Right hindlimb (tissue), 1 donor: Measurements from ENCODE around the gene FRG2B.
"Not testable (repeated sequence)": the region's sequence is repeated elsewhere in the genome, so short reads cannot be mapped to it uniquely, and the experiment has no call there.

Source experiments
- DNase-seq: peaks from one replicate; pipeline ENCODE4 v3.0.0-alpha.2; 2018

The FRG2B gene

DNA sequence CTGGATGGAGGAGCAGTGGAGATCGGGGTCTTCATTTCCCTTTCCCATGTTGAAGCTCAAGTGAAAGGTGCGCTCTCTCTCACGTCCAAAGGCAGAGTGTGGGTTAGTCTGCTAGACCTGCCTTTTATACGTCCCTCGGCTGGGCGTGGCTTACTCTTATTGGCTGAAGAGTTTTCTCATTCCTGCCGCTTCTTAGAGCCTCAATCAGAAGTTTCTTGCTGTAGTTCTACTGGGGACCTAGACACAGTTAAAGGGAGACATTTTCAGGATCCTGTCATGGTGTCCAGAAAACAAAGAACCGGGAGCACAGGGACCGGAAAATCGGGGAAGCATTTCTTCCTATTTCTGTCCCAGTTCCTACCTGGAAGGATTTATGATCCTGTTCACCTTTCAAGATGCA is at the start of gene FRG2B:
Gene FRG2B (minus strand): TSS at position 101 of the 400 bp plus-strand sequence. CDS start 53 bp downstream, at position 48.
- DNase-seq = not testable (repeated sequence)

DNA sequence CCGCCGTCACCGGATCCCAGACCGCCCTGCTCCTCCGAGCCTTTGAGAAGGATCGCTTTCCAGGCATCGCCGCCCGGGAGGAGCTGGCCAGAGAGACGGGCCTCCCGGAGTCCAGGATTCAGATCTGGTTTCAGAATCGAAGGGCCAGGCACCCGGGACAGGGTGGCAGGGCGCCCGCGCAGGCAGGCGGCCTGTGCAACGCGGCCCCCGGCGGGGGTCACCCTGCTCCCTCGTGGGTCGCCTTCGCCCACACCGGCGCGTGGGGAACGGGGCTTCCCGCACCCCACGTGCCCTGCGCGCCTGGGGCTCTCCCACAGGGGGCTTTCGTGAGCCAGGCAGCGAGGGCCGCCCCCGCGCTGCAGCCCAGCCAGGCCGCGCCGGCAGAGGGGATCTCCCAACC is 40.9 kb upstream of the FRG2B start:
- DNase-seq = not testable (repeated sequence)

DNA sequence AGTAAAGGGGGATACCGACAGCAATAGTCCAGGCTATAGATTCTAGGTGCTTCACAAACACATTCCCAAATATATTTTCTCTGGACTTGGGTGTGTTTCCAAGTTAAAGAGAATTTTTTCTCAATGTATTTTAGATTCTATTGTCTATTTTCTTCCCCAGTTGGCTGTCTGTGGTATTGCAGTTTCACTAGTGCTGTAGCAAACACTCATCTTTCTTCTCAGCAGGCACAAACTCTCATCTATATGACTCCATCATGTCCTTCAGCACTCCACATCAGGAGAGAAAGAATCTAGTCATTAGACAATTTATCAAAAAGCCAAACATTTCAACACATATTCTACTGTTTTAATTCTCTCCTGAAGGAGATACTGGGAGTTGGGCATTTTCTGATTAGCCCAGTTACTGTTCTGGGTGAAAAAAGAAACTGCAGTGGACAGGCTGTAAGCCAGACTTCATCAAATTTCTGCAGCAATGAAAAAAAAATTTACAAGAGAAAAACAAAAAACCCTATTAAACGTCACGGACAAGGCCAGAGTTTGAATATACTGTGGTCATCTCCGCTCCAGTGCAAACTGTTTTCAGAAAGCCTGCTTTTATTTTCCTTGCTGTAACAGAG is 37.1 kb upstream of the FRG2B start:
- not testable (repeated sequence) for DNase-seq

DNA sequence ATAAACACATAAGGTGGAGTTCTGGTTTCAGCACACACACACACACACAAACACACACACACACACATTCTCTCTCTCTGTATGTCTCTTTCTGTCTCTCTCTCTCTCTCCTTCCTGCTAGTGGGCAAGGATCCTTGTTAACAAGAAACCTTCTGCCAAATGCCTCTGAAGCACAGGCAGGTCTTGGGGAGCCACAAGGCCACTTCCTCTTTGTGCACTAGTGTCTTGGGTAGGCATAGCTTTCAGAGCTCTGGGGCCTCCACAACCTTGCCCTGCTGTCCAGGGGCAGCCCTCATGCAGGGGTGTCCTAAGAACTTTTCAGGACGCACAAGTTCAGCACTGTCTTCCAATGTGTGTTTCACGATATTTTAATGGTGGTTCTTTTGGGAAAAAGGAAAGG is 34.5 kb upstream of the FRG2B start:
- DNase-seq = not testable (repeated sequence)

DNA sequence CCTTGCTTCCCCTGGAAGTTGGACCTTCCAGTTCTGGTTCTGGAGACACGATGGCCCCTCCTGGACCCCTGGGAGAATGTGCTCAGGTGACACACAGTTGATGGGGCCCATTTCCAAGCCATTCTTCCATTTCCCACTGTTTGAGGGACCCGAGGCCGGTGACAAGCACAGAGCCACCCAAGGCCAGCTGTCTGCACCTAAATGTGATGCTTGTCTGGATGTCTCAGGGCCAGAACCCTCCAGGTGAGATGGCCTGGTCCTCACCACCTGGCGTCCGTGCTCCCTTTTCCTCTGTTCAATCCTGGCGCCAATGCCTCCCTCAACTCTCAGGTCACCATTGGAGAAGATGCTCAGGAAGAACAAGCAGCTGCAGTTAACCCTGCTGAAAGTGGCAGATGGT is 33.9 kb upstream of the FRG2B start:
- DNase-seq = not testable (repeated sequence)

DNA sequence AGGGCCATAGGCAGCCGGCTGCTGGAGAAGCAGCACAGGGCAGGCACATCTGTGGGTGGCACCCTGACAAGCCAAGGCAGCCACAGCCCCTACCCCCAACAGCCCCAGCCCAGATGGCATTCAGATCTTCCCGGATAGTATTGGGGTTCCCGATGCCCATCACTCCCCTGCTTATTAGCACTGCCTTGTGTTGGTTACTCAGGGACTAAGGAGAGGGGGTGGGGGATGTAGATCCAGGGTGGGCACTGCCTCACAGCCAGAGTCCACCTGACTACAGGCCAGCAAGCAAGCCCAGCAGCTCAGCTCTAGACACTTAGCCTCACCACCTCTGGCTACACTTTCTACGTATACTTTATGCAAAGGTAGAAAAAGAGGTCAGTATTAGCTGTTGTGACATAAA is 30.7 kb upstream of the FRG2B start:
- DNase-seq = not testable (repeated sequence)

DNA sequence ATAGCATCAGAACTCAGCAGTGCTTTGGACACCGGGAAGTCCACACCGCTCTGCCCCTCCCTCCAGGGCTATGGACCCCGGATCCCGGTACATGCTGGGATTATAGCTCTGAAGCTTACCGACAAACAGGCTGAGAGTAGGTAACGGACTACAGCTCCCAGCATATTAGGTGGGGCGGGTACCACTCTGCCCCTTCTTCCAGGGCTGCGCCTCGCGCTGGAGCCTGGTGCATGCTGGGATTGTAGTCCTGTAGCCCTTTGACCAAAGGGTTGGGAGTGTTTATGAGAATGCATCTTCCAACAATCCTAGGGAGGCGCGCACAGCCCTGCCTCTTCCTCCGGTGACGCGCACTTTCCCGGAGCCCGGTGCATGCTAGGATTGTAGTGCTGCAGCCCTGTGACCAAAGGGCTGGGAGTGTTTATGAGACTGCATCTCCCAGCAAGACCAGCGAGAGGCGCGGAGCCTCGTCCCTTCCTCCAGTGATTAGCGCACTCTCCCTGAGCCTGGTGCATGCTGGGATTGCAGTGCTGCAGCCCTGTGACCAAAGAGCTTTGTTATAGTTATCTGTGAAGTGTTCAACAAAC is 22.4 kb upstream of the FRG2B start:
- DNase-seq = not testable (repeated sequence)

DNA sequence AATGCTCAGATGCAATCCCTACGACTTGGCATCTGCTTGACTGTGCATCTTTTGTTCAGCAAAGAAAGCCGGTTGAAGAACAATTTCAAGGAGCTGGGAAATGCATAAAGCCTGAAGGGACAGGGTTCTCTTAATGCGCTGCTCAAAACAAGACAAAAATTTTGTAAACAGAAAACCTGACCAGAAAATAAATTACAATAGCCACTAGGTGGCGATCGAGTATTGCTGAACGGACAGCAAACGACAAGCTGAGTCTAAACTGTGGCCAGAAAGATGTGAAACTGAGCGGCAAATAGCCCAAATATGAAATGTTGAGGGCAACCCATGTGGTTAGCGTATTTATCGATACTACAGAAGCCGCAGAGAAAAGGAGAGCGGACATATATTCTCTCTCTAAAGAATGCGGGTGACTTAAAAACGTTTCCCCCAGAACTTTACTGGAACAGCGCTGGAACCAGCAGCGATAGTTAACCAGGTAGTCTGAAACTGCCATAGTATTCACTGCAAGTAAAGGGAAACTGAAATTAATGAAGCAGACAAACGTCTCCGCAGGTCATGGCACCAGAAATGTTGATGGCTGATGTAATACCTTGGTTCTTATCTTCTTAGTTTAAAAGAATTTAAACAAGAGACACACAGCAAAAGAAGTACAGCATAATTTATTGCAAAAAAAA is 20.6 kb upstream of the FRG2B start:
- not testable (repeated sequence) for DNase-seq

DNA sequence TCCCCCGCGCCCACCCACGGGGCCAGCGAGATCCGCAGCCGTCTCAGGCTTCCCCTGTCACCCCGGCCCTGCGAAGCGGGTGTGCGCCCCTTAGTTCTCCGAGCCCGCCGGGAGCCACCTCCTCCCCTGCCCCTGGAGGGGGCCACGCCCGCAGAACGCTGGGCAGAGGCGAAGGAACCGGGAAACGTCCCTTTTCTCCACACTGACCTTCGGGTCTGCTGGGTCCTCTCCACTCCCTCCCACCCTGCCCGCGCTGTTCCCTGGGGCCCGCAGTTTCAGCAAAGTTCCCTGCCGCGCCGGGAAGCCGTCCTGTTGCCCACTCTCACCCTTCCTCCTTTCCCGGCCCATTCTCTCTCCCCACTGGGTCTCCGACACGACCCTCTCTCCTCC is 11.2 kb upstream of the FRG2B start:
- DNase-seq = not testable (repeated sequence)

DNA sequence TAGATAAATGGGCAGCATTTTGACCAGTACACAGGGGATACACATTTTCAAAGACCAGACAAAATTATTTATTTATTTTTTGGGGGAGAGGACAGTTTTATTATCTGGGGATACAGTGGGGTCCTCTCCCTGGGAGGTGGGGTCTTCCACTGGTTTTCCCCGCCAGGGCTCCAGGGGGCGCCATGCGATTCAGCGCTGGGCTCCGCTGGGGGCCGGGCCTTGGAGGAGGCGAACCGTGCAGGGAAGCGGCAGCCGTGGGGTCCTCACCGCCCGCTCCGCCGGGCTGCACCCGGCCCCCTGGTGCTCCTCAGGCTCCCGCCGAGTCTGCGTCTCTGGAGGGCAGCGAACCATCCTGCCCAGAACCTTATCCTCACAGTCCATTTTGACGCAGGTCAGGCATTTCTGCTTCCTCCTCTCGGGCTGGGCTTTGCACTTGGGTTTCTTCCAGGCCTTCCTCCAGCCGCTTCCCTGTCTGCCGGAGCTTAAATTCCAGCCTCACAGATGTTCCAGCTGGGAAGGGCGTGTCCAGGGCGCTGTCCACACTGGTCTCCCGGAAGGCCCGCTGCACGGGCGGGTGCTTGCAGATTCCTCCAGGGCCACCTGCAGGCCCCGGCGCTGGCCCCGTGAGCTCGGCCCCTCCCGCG is 10.7 kb upstream of the FRG2B start:
- DNase-seq = not testable (repeated sequence)

DNA sequence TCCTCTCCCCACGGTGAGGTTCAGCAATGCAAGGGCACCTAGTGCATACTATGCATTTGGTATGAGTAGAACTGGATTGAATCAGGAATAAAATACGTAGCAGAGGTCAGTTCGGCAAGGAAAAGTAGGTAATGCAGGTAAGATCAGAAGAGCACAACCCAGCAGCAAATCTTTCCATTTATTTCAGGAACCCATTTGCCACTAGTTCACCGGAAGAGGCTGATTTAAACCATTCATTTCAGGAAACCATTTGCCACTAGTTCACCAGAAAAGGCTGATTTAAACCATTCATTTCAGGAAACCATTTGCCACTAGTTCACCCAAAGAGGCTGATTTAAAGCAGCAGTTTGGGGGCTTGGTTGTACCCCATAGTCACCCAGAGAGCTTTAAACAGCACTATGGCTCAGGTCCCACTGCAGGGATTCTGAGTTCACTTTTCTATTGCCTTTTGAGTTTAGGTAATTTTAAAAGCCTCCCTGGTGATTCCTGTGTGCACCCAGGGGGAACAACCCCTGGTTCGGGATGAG is 4.2 kb upstream of the FRG2B start:
- not testable (repeated sequence) for DNase-seq

DNA sequence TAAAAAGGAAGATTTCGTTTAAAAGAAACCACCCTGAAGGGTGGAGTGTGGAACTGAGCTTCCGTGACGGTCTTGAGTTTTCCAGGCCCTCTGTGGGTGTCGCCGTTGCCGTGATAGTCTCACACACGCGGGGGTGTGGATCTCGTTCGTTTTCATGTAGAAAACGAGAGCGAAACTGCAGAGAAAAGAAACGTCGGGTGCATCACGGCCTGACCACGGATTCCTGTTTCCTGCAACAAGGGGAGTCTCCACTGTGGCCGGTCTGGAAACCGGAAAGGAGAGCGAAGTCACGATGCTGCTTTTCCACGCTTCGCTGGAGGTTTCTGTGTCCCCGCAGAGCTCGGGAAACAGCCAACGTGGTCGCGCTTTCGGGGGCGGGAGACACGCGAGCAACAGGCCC is 4.1 kb downstream of the FRG2B start:
- not testable (repeated sequence) for DNase-seq

DNA sequence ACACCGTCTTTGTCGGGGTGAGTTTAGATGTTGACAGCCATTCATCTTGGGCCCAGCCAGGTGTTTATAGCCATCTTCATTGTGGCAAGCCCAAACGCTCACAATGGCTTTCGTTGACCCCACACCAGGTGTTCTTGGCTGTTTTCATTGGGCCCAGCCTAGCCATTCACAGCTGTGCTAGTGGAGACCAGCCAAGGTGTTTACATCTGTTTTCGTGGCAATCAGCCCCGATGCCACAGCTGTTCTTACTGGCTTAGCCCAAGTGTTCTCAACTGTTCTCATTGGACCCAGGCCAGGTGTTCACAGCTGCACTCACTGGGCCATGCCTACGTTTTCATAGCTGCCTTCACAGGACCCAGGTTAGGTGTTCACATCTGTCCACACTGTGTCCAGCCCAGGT is 7.7 kb downstream of the FRG2B start:
- no peak for DNase-seq

DNA sequence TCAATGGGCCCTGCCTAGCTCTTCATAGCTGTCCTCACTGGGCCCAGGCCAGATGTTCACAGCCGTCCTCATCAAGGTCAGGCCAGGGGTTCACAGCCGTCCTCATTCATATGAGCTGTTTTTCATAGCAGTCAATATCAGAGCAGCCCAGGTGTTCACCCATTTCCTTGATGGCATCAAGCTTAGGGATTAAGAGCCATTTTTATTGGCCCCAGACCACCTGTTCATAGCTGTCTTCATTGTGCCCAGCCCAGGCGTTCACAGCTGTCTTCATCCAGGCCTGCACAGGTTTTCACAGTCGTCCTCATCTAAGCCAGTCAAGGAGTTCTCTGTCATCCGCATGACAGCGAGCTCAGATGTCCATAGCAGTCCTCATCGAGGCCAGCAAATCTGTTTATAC is 9.4 kb downstream of the FRG2B start:
- no peak for DNase-seq

DNA sequence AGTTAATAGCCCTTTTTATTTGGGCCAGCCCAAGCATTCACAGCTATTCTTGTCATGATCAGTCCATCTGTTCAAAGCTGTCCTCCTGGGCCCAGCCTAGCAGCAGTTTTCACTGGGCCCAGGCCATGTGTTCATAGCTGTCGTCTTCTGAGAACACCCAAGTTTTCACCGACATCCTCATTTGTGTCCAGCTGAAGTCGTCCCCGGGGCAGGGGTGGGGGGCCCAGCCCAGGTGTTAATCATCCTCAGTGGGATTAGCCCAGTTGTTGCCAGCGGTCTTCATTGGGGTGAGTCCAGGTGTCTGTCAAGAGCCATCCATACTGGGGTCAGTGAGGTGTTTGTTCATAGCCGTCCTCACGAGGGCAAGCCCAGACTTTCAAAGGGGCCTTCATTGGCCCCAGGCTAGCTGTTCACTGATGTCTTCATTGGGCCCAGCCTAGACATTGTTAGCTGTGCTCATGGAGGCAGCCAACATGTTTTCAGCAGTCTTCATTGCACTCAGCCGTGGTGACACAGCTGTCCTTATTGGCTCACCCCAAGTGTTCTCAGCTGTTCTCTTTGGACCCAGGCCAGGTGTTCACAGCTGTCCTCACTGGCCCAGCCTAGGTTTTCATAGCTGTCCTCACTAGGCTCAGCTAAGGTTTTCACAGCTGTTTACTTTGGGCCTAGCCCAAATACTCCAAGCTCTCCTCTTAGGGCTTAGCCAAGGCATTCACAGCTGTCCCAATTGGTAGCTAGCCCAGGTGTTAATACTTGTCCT is 10.0 kb downstream of the FRG2B start:
- DNase-seq = no peak

DNA sequence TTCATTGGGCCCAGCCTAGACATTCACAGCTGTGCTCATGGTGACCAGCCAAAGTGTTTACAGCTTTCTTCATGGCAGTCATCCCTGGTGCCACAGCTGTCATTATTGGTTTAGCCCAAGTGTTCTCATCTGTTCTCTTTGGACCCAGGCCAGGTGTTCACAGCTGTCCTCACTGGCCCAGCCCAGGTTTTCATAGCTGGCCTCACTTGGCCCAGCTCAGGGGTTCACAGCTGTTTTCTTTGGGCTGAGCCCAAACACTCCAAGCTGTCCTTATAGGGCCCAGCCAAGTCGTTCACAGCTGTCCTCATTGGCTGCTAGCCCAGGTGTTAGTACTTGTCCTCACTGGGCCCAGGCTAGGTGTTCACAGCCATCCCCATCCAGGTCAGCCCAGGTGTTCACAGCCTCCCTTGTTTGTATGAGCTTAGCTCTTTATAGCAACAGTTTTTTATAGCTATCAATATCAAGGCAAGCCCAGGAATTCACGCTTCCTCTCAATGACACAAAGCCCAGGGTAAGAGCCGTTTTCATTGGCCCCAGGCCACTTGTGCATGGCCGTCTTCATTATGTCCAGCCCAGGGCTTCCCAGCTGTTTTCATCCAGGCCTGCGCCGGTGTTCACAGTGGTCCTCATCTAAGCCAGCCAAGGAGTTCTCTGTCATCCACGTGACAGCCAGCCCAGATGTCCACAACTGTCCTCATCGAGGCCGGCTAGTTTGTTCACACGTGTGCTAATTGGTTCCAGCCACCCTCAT is 11.6 kb downstream of the FRG2B start:
- no peak for DNase-seq

DNA sequence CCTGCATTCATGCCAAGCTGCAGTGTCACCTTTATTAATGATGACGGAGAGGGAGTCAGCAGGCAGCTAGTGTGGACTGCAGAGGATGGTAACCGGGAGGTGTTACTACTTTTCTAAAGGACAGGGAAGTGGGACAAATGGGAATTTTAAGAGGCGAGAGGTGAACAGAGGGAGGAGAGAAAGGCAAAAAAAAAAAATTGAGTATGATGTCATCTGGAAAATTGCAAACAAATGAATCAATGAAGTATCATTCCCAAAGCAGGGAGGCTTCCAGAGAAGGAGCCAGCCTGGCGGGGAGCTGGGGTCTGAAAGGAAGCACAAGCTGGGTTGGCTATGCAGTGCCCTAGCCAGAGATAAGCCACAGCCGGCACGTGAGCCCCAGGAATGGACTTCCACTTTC is 12.9 kb downstream of the FRG2B start:
- no peak for DNase-seq

DNA sequence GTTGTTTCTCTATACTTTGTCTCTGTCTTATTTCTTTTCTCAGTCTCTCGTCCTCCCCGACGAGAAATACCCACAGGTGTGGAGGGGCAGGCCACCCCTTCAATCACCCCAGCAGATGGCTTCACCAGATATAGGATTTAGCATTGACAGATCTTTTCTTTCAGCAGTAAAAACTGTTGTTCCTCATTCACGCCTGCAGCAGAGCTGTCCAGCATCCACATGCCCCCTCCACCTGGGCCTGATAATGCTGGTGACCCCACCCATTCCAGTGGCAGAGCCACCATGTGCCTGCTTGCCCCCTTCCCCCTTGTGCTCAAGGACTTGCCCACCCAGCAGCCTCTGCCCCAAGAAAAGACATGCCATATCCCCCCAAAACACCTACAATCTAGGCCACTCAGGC is 15.5 kb downstream of the FRG2B start:
- no peak for DNase-seq

DNA sequence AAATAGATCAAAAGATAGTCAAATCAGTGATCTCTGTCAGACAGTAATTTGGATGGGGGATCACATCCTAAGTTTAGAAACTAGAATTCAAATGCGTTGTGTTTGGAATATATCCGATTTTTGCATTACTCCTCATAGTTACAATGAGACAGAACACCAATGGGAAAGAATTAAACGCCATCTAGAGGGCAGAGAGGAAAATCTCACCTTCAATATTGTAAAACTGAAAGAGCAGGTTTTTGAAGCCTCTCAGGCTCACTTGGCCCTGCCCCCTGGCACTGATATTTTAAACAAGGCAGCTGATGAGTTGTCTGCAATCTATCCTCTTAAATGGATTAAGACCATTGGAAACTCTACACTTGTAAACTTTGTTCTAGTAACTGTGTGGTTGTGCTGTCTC is 17.7 kb downstream of the FRG2B start:
- DNase-seq = no peak

DNA sequence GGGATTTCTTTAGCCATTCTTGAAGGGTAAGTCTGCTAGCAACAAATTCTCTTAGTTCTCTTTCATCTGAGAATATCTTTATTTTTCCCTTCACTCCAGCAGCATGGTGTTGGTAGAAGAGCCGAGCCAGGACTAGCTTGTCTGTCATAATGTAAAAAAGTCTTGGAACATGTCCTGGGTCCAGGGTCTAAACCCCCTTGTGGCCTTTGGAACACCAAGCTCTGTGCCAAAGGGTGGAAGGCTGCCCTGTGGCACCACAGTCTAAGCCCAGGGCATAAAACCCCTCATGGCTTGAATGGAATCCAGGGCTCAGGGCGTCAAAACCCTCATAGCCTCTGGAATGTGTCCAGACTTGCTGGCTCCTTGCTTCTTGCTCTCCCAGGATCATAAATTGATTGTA is 23.2 kb downstream of the FRG2B start:
- not testable (repeated sequence) for DNase-seq

DNA sequence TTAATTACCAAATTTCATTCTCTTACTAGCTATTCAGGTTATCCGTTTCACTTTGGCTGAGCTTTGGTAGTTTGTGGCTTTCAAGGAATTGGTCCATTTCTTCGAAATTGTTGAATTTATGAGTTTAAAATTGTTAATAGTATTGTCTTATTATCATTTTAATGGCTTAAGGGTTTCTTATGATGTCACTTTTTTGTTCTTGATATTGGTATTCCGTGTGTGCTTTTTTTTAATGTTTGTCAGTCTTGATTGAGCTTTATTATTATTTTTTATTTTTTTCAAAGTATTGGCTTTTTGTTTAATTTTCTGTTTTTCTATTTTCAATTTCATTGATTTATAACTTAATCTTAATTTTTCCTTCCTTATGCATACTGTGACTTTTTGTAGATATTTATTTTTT is 25.9 kb downstream of the FRG2B start:
- DNase-seq = no peak

DNA sequence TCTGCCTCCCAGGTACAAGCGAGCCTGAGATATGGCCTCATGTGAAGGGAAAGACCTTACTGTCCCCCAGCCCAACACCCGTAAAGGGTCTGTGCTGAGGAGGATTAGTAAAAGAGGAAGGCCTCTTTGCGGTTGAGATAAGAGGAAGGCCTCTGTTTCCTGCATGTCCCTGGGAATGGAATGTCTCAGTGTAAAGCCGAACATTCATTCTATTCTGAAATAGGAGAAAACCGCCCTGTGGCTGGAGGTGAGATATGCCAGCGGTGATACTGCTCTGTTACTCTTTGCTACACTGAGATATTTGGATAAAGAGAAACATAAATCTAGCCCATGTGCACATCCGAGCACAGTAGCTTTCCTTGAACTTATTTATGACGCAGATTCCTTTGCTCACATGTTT is 26.7 kb downstream of the FRG2B start:
- not testable (repeated sequence) for DNase-seq
